ENCODE results near the gene CSNK2A2.

Gene CSNK2A2

DNA sequence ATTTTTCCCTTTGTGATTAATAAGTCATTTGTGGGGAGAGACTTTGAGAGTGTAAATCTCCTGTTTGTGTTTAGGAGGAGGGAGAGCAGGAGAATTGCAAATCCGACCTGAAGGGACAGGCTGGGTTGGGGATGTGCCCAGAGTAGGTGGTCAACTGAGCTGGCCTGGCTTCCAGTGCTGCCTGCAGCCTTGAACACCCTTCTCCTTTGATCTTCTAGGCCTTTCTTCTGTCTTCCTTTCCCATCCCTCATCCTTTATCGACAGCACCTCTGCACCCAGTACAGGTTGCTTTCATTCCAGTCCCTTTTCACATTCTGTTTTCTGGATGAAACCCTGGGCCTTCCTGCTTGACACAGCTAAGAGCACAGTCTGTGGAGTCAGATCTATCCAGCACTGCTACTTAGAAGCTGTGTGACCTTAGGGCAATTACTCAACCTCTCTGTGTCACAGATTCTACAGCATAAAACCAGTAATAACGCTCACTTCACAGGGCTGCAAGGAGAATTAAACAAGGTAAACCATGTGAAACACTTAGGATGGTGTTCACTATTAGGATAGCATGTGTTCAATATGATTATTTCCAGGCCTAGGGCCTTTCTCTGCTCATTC lies 1.0 kb upstream of the CSNK2A2 start:
- DNase-seq (ENCODE audit: low read depth in 2 of 2): no peak

DNA sequence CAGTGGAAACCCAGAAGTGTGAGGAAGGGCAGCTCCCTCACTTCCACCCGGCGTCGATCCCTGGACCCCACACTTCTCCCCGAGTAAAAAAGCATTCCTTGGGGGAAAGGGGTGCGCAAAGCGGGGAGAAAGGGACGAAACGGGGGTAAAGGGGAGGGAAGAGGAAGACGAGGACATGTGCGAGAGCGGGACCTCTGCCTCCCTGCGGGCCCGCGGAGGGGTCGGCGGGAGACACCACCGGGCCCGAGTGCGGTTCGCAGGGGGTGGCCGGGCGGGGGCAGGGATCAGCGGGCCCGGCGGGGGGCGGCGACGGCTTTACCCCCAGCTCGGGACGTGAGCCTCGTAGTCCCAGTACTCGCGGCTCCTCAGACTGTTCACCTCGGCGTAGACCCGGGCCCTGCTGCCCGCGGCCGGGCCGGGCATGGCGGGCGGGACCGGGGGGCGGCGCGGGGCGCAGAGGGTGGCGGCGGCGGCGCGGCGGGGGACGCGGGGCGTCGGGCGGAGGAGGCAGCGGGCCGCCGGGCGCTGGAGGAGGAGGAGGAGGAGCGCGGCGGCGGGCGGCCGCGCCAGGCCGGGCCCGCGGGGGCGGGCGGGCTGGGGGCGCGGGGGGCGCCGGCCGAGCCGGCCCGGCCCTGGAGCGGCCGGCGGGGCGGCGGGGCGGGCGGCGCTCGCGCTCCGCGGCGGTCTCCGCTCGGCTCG lies 443 bp downstream of the CSNK2A2 start:
- DNase-seq (ENCODE audit: low read depth in 2 of 2): no peak

DNA sequence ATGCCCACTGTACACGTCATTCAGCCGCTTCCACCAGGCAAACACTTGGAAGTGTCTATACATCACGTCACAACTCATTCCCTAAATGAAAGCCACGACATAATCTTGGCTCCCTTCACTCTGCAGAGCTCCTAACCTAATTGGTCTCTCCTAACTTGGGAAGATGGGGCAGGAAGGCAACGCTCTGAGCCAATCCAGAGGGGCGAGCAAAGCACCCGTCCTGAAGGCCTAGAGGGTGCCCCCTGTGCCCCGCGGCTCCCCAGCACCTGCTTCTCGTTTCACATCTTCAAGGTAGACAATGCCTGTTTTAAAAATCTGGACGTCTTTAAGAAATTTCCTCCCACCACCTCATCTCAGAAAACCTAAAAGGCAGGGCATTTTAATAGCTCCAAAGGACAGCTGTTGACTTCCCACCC lies 1.0 kb downstream of the CSNK2A2 start:
- no peak for DNase-seq (ENCODE audit: low read depth in 2 of 2)

DNA sequence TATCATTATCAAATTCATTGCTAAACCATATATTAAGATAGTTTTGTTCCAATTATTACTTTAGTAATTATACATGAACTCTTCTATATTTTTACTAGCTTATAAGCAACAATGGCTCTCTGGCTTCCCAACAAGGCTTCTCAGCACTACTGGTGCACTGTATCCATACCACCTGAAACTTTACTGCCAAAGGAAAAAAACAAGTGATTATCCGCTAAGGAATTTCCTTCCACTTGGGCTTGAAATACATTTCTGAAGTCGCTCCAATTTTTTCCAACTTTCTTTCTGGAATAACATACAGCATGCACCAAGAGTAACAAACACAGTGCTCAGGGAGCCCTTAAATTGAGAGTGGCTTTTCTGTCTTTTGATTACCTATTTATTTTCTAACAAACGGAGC lies 2.1 kb downstream of the CSNK2A2 start:
- DNase-seq (ENCODE audit: low read depth in 2 of 2): no peak

DNA sequence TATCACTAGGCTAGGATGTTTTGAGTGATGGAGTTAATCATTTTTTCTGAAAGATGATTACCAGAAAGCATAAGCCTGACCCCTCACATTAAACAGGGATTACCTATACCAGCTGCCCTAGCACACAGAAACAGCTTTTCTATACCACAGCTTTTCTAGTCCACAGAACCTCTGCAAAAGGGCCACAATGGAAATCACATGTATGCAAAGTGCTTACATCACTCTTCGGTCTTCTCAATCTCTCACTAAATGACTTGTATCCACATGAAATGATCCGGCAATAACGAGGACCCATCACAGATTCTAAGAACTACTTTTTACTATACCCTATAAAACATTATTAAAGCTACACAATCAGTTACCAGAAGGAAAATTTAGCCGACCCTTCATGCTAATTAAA lies 2.6 kb downstream of the CSNK2A2 start:
- DNase-seq (ENCODE audit: low read depth in 2 of 2): no peak

DNA sequence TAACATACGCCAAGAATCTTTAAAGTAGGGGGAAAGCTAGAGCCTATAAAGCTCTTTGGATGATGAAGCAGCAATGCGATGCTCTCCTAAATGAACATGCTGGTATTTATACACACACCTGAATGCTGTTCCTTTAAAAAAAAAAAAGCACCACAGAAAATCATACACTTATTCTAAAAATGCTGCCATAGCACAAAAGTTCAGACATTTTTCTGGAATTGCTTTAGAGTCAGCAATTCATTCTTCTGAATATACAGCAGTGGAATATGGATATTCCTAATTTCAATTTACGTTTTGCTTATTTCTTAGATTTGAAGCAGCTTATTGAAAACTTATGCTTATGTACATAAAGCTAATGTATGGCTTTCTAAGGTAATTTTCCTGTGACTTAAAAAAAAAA lies 3.1 kb downstream of the CSNK2A2 start:
- DNase-seq (ENCODE audit: low read depth in 2 of 2): no peak

DNA sequence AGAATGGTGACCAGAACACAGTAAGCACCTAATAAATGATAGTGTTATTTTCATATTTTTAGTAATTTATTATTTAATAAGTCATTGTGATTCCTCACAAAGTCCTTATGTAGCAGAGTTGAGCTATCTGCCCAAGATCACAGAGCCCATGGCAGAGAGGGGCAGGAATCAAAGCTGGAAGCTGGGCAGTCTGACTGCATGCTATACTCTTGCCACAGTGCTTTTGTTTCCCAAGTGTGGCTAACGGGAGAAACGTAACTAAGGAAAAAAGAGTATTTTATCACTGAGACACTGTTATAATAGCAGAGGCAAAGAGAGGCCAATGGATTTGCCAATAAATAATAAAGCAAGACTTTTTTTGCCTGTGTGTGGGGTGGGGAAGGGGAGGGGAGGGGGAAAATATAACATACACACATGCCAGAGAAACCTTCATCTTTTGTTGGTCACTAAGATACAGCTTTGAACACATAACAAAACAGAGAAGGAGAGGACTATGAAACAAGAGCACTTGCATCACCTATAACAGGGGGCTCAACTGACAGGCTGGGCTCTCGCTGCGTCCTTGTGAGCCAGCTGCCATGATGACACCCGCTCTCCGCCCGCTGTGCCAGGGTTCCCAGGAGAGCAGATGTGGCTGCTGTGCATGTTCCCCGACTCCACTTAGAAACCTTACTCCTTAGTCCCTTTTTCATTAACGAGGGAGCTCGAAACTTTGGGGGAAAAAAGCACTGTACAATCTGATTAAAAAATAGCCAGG lies 10.1 kb downstream of the CSNK2A2 start:
- no peak for DNase-seq (ENCODE audit: low read depth in 2 of 2)

DNA sequence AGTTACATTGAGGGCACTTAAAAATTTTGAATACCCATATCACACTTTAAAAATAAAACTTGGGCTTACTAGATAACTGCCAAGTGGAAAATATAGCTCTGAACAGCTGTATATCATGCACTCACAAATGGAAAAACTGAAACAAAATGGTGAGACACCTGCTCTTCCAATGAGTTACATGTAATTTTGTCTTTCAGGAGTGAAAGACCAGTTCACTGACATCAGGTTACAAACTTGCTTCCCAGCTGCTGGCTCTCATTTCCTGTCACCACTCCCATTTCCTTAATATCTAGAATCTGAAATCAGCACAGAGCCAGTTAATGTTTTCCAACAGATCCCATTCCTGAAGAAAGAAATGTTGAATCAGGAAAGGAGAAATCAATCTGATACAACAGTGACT lies 10.8 kb downstream of the CSNK2A2 start:
- DNase-seq (ENCODE audit: low read depth in 2 of 2): no peak

DNA sequence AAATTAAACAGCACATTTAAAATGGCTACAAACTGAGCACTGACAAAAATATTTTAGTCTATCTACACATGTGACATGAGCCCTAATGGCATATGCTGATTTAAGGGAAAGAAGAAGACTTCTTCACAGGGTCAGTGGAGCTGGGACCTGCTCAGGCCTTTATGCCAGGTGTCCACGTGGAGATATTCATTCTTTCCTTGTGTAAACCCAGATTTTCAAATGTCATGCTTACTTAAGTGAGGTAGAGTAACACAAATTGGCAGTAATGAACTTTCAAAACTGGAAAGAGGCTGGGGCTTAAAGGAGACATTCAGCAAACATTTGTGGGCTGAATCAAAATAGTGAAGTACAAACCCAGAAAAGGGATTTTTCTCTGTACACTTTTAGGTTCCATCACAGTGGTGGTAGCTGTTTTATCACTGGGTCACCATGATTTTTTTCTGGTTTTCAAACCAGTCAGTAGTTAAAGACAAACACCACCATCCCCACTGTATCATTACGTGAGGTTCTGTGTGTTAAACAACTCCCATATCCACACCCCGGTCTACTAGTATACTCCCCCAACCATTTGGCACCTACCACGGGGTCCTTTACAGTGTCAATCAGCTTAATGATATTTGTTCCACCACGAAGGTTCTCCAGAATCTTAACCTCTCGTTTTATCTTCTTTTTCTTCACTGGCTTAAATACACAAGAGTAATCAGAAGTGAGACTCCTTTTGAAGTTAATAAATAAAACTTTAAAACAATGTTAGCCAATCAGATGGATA lies 11.5 kb downstream of the CSNK2A2 start:
- no peak for DNase-seq (ENCODE audit: low read depth in 2 of 2)

DNA sequence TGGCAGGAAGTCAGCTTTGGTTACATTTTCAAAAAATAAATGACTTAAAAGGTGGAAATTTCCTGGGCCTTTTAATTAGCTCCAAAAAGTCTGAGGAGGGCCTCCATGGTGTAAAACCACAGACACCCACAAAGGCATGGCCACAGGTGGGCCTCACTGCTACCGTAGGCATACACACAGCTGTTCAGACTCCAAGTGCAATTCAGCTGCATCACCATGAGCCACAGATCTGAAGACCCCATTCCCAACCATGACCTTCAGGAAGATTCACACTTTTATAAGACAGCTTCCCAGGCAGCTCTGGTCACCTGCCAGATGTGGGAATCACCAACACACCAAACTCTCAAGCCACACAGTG lies 20.6 kb downstream of the CSNK2A2 start:
- no peak for DNase-seq (ENCODE audit: low read depth in 2 of 2)

DNA sequence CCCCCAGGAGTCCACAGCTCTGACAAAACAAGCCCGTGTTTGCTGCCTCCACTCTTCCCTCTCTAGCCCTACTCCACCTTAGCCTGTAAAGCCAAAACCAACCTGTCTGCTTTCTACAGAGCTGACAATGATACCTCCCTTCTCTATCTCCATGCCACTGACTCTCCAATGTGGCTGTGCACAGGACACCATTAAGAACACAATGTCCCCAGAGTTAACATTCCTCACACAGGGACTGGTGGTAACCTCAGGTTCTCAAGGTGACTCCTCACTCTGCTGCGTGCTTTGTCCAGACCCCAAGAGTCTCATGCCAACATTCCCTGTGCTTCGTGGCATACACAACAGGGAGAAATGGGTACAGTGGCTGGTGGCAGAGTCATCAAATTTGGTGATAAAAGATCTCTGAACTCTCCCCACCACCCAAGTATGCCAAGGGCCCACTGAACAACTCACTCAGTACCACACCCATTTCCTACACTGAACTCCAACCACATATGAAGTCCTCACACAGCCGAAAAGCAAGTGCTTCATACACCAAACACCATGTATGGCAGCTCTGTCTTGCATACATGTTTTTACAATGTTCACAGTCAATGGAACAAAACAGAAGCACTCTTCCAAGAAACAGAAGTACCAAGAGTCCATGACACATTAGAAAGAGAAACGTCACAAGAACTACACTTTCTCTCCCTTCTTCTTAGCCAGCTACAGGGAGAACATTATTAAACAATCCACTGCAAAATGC lies 21.1 kb downstream of the CSNK2A2 start:
- DNase-seq (ENCODE audit: low read depth in 2 of 2): no peak

DNA sequence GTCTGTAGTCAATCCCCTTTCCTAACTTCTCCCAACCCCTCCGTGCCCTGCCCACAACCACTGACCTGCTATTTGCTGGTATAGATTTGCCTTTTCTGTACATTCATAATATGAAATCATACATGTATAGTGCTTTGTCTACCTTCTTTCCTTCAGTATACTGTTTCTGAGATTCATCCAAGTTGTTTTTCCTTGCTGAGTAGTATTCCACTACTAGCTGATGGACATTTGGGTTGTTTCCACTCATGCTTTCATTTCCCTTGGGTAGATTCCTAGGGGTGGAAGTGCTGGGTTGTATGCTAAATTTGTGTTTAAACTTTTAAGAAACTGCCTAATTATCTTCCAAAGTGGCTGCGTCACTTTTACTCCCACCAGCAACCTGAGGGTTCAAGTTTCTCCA lies 27.7 kb downstream of the CSNK2A2 start:
- DNase-seq (ENCODE audit: low read depth in 2 of 2): no peak

DNA sequence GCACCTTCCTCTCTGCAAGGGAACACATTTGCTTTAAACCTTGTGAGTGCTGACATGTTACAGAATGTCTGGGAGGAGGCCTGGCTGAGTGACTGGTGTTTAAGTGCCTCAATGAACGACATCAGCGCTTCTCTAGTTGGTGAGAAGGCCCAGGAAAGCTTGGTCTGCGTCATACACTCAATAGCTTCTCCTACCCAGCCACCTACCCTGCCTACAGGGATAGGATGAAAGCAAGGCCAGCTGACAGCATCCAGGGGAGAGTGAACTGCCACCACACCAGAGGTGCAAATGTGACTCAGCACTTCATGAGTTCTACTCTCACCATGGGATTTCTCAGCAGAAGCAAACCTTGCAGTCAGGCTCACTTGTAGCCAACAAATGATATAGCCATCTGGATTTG lies 37.1 kb downstream of the CSNK2A2 start:
- DNase-seq (ENCODE audit: low read depth in 2 of 2): no peak

DNA sequence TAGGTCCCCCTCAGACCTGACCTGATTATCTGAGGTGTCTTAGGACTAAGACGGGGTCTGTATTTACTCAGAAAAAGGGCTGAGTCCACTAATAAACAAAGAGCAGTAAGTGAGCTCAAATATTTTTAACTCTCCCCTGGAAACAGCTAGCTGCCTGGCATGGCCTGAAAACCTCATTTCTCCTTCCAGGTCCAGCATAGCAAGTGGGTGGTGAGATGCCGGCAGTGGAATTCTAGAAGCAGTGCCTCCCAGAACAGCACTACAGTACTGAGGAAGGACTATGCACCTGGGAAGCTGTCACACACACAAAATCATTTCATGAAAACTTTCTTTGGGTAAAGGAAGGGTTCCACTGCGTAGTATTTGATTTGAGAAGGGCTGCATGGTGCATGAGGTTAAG lies 39.2 kb downstream of the CSNK2A2 start:
- no peak for DNase-seq (ENCODE audit: low read depth in 2 of 2)

DNA sequence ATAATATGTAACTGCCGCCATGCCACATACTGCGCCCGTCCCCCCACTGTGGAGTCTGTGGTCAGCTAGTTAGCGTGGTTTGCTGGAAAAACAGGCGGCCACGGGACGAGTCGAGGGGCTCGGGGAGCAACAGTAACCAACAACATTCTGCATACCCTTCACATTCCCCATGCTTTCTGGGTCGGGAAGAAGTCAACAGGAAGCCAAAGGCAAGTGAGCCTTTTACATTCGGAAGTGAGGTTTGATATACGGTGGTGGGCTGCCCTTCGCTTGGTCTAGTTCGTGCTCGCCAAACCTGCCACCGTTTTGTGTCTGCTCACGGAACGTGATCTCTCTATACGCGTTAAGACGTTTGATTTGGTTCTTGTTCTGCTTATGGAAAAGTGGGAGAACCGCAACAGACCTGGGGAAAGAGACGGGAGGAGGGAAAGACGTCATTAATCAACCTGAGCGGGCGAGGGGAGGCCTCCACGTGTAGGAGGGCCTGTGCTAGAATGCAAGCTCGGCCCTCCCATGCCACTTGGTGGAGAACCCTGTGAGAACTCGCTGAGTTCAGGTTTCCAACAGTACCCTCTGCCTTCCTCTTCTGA lies 39.9 kb downstream of the CSNK2A2 start:
- no peak for DNase-seq (ENCODE audit: low read depth in 2 of 2)

DNA sequence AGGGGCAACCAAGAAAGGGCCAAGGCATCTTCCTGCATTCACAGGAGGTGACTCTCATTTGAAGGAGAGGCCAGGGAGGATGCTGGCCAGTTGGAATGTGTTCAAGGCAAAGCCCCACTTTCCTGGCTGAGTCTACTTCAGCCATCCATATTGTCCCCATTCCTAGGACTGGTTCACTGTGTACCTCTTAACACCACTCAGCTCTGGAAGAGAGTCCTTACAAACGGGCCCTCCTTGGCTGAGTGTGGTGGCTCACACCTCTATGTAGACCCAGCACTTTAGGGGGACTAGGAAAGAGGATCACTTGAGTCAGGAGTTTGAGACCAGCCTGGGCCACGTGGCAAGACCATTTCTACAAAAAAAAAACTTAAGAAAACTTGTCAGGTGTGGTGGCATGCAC lies 40.7 kb downstream of the CSNK2A2 start:
- DNase-seq (ENCODE audit: low read depth in 2 of 2): no peak

DNA sequence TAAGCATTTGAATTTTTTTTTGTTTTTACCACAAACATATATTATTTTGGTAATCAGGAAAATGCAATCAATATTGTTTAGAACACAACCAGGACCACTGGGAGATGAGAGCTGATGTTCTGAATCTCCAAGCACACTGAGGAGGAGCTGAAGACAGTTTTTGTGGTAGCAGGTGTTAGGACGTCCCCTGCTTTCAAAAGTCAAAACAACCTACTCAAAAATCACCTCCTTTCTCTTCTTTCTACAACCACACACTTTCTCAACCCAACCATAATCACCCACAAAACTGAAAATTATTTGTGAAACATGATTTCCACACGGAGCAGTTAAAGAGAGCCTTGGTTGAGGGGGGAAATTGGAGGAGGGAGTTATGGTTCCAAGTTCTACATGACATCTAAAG lies 42.1 kb downstream of the CSNK2A2 start:
- DNase-seq (ENCODE audit: low read depth in 2 of 2): no peak

DNA sequence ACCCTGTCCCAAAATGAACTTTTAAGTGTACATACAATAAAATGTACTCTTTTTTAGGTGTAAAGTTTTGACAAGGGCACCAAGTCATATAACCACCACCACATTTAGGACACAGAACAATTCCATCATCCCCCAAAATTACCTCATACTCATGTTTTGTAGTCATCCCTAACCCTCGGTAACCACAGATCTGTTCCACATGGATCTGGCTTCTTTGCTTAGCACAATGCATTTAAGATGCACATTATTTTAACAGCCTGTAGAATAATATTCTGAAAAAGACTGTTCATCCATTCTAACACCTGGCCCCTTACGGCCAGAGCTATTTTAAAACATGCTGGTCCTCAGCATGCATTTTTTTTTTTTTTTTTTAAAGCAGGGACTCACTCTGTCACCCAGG lies 43.6 kb downstream of the CSNK2A2 start:
- no peak for DNase-seq (ENCODE audit: low read depth in 2 of 2)

DNA sequence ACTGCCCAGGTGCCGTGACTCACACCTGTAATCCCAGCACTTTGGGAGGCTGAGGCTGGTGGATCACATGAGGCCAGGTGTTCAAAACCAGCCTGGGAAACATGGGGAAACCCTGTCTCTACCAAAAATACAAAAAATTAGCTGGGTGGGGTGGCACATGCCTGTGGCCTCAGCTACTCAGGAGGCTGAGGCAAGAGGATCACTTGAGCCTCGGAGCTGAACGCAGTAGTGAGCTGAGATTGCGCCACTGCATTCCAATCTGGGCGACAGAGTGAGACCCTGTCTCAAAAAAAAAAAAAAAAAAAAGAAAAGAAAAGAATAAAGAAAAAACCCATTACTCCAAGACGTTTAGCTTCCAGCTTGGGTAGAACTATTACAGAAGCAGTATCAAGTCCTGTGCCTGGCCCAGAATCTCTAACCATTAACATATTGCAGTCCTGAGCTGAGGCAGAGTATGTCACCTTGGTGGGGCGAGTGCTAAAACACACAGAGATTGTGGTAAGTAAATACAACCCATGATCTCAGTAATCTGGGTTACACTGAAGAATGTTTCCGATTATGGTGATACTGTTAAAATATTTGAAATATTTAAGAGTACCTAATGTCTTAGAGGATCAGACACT lies 45.5 kb downstream of the CSNK2A2 start:
- no peak for DNase-seq (ENCODE audit: low read depth in 2 of 2)

DNA sequence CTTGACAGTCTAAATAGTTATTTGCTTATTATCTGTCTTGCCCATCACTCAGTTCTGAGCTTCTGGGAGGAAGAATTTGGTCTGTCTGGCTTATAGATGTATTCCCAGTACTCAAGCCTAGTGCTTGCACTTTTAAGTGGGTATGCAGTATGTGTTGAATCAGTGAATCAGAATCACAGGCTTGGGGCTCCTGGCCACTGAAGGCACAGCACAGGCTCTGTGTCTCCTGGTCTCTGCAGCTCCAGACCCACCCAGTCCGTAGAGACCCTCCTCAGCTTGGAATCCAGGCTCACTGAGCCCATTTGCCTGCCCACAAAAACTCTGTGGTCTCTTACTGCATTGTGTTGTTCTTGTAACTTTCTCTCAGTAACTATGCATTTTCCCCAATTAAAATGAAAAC lies 49.4 kb downstream of the CSNK2A2 start:
- no peak for DNase-seq (ENCODE audit: low read depth in 2 of 2)

DNA sequence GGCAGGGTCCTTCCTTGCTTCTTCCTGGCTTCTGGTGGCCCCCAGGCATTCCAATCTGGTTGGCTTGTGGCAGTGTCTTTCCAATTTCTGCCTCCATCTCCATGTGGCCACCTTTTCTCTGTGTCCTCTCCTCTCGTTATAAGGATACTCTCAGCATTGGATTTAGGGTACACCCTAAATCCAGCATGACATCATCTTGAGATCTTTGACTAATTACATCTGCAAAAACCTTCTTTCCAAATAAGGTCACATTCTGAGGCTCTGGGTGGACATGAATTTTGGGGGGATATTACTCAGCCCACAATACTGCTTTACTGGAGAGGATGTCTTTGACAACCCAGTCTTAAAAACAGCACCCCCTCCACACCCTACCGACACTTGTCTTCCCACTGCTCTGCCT lies 49.8 kb downstream of the CSNK2A2 start:
- DNase-seq (ENCODE audit: low read depth in 2 of 2): no peak

All from stimulated activated CD8-positive, alpha-beta memory T cell treated with anti-CD3 and anti-CD28 coated beads, Interleukin-15, amount 100 ng/mL, for 48 hours (primary cell).